HCT116 (cell line): ENCODE results near the gene CAPN2.

Experiments
- CTCF ChIP-seq, 3 experiments: fragments of 200-600 bp in 1 of 3; sonication (generic) in 1 of 3; IDR thresholded peaks in 2 of 3; conservative IDR thresholded peaks in 1 of 3; 2 replicates each; pipeline ENCODE4 v1.5.1; 2012 to 2017; ENCODE audit warnings: low read depth in 2 of 3, low read length in 2 of 3, antibody characterized with exemption in 1 of 3, borderline replicate concordance in 1 of 3, control low read depth in 1 of 3, mild to moderate bottlenecking in 1 of 3, mixed read lengths in 1 of 3, mixed run types in 1 of 3, moderate library complexity in 1 of 3; ENCODE audit not compliant: insufficient read depth in 1 of 3
- EGR1 ChIP-seq: IDR thresholded peaks from 2 replicates; pipeline ENCODE4 v1.6.1; 2012; ENCODE audit warnings: low read depth
- EZH2 ChIP-seq: fragments of 200-600 bp; sonication (generic); IDR thresholded peaks from 2 replicates; pipeline ENCODE4 v1.6.1; 2017; ENCODE audit warnings: antibody characterized with exemption, mixed run types
- JUND ChIP-seq: IDR thresholded peaks from 2 replicates; pipeline ENCODE4 v1.6.1; 2012
- MAX ChIP-seq: IDR thresholded peaks from 2 replicates; pipeline ENCODE4 v1.6.1; 2012
- POLR2A ChIP-seq: IDR thresholded peaks from 2 replicates; pipeline ENCODE4 v1.7.0; 2011; ENCODE audit warnings: borderline replicate concordance; ENCODE audit not compliant: insufficient read depth, insufficient read length; ENCODE audit errors: extremely low read depth
- RAD21 ChIP-seq: IDR thresholded peaks from 2 replicates; pipeline ENCODE4 v1.6.1; 2012; ENCODE audit warnings: low read depth, mild to moderate bottlenecking
- SIN3A ChIP-seq: IDR thresholded peaks from 2 replicates; pipeline ENCODE4 v1.6.1; 2012; ENCODE audit warnings: low read depth
- SP1 ChIP-seq: IDR thresholded peaks from 2 replicates; pipeline ENCODE4 v1.6.1; 2012; ENCODE audit warnings: low read depth
- TCF7L2 ChIP-seq: IDR thresholded peaks from 2 replicates; pipeline ENCODE4 v1.7.0; 2011; ENCODE audit warnings: borderline replicate concordance, inconsistent platforms; ENCODE audit not compliant: insufficient read depth, insufficient read length; ENCODE audit errors: extremely low read depth
- ZBTB33 ChIP-seq: IDR thresholded peaks from 2 replicates; pipeline ENCODE4 v1.6.1; 2011; ENCODE audit warnings: mild to moderate bottlenecking, low read length, moderate library complexity; ENCODE audit not compliant: insufficient replicate concordance; ENCODE audit errors: extremely low read depth

DNA sequence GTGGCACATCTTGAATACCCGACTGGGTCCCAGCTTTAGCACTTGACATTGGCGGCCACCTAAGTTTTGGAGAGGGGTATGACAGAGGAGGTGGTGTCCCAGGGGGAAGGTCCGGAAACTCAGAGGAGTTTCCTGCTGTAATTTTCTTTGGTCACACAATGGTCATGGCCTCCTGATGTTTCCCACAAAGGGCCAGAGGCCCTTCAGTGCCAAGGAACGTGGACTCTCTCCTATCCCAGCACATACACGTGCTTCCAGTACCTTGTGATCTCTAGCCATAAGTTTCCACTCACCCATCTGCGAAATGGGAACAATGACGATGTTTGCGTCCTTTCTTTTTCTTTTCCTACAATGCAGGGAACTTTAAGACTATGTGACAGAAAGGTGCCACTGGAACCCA lies 13.2 kb downstream of the CAPN2 start:
- TF ChIP-seq CTCF (IDR thresholded peaks at IDR 0.05 in 2 of 3, conservative IDR thresholded peaks at IDR 0.05 in 1 of 3; ENCODE audit: borderline replicate concordance in 1 of 3, insufficient read depth in 1 of 3, low read depth in 2 of 3, low read length in 2 of 3) (no peak), POLR2A (no peak), EZH2 (no peak), ZBTB33 (no peak), JUND (no peak), SIN3A (no peak), SP1 (no peak), MAX (no peak), EGR1 (no peak), TCF7L2 (no peak), RAD21 (no peak)
